ENCODE measurements around the gene TYW5.

Gene TYW5

DNA sequence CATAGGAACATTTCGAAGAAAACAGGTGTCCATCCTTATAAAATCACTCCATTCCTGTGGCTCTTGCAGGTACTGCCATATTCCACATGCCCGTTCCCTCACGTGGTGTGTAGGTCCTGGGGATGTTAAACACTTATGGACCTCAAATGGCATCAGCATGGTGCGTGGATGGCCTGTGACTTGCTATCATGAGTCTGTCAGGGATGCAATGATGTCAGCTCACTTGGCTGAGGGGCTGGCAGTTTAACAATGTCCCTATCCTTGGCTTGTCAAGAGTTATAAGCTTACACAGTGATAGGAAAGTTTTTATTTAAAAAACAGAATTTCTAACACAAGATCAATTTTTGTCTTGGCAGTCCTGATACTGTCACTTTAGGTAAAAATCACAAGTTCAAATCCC lies 28.9 kb upstream of the TYW5 start:
- peaks cover 10% of the 10 kb centered on the region for H3K4me1 Mint-ChIP-seq (ENCODE audit: low read depth)
- H3K27ac Mint-ChIP-seq, result no peak overlapping the region
- H3K9me3 Mint-ChIP-seq, result no peaks in the 10 kb centered on the region
- no peak overlapping the region for H3K4me3 Mint-ChIP-seq
- no peaks in the 10 kb centered on the region for H3K36me3 Mint-ChIP-seq (ENCODE audit: low read depth)
- H3K27me3 Mint-ChIP-seq (ENCODE audit: low read depth), result no peaks in the 10 kb centered on the region

DNA sequence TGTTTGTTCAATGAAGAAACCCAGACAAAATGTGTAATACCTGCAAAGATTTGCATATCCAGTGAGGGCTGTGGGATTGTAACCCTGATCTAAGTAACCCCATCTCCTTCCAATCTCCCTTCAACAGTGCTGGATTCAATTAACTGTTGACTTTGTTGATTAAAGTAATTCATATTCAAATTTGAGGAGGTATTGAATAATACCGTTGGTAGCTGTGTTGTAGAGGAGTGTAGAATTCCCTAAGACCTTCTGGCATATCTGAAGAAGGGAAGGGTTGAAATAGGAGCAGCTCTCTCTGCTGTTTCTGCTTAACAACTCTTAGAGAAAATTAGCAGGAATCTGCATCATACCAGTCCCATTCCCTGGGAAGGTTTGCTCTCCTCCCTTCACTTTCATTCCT lies 28.2 kb upstream of the TYW5 start:
- Mint-ChIP-seq H3K4me3 (no peak overlapping the region), H3K27ac (no peak overlapping the region), H3K9me3 (no peaks in the 10 kb centered on the region), H3K4me1 (ENCODE audit: low read depth) (peaks cover 16% of the 10 kb centered on the region), H3K27me3 (ENCODE audit: low read depth) (no peaks in the 10 kb centered on the region), H3K36me3 (ENCODE audit: low read depth) (no peaks in the 10 kb centered on the region)

DNA sequence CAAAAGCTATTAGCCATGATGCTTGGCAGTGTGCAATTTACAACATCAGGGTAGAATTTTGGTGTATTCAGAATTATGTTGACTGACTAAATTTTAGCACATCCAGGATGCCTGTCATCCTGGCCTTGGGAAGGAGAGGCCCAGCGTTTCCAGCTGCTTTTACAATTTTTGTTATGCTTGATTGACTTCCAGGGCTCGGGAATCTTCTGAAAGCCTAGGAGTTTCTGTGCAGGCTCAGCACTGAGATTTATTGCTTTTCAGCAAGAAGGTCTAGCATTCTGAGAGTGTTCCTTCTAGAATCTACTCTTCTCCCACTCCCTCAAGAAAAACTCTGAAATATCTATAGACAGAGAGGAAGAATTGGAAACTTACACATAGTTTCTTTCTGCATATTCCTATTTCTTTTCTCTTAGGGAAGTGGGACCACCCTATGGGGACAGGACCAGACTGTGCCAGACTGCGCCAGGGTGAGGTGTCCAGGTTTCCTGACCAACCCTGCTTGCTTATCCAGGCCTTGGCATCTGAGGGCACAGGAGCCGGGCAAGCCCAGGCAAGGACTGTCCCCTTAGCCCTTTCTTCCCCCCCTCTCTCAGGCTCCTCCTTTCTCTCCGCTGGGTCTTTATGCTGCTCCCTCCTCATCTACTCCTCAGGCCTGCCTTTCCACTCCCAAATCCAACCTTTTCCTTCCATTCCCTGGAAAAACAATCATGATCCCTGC lies 27.0 kb upstream of the TYW5 start:
- no peak overlapping the region for H3K4me3 Mint-ChIP-seq
- no peaks in the 10 kb centered on the region for H3K9me3 Mint-ChIP-seq
- no peaks in the 10 kb centered on the region for H3K27me3 Mint-ChIP-seq (ENCODE audit: low read depth)
- H3K4me1 Mint-ChIP-seq (ENCODE audit: low read depth), result peaks cover 25% of the 10 kb centered on the region
- no peaks in the 10 kb centered on the region for H3K36me3 Mint-ChIP-seq (ENCODE audit: low read depth)
- no peak overlapping the region for H3K27ac Mint-ChIP-seq

GRCh38 chr2:199979832-199980628 lies 24.7 kb upstream of the TYW5 start:
- no peak overlapping the region for H3K27ac Mint-ChIP-seq
- peaks cover 5% of the 10 kb centered on the region for H3K9me3 Mint-ChIP-seq
- H3K27me3 Mint-ChIP-seq (ENCODE audit: low read depth), result no peaks in the 10 kb centered on the region
- H3K4me1 Mint-ChIP-seq (ENCODE audit: low read depth), result peaks cover 22% of the 10 kb centered on the region
- H3K4me3 Mint-ChIP-seq, result peak overlapping the region; percentile 19
- H3K36me3 Mint-ChIP-seq (ENCODE audit: low read depth), result peaks cover 6% of the 10 kb centered on the region

GRCh38 chr2:199979398-199979797 lies 24.1 kb upstream of the TYW5 start:
- peaks cover 23% of the 10 kb centered on the region for H3K4me1 Mint-ChIP-seq (ENCODE audit: low read depth)
- peaks cover 6% of the 10 kb centered on the region for H3K36me3 Mint-ChIP-seq (ENCODE audit: low read depth)
- peaks cover 5% of the 10 kb centered on the region for H3K9me3 Mint-ChIP-seq
- H3K27me3 Mint-ChIP-seq (ENCODE audit: low read depth), result no peaks in the 10 kb centered on the region
- H3K4me3 Mint-ChIP-seq, result no peak overlapping the region
- no peak overlapping the region for H3K27ac Mint-ChIP-seq

- peak overlapping the region; percentile 16 for H3K27ac Mint-ChIP-seq
- peaks cover 5% of the 10 kb centered on the region for H3K9me3 Mint-ChIP-seq
- peak overlapping the region; percentile 15 for H3K4me3 Mint-ChIP-seq
- H3K4me1 Mint-ChIP-seq (ENCODE audit: low read depth), result peaks cover 25% of the 10 kb centered on the region
- H3K27me3 Mint-ChIP-seq (ENCODE audit: low read depth), result no peaks in the 10 kb centered on the region
- peaks cover 8% of the 10 kb centered on the region for H3K36me3 Mint-ChIP-seq (ENCODE audit: low read depth)
Measured at GRCh38 chr2:199977984-199978415, 22.7 kb upstream of the TYW5 start.

- Mint-ChIP-seq H3K27me3 (ENCODE audit: low read depth) (no peaks in the 10 kb centered on the region), H3K4me3 (no peak overlapping the region), H3K4me1 (ENCODE audit: low read depth) (peaks cover 25% of the 10 kb centered on the region), H3K27ac (no peak overlapping the region), H3K36me3 (ENCODE audit: low read depth) (peaks cover 9% of the 10 kb centered on the region), H3K9me3 (peaks cover 5% of the 10 kb centered on the region)
Measured at GRCh38 chr2:199975273-199975895, 20.1 kb upstream of the TYW5 start.

DNA sequence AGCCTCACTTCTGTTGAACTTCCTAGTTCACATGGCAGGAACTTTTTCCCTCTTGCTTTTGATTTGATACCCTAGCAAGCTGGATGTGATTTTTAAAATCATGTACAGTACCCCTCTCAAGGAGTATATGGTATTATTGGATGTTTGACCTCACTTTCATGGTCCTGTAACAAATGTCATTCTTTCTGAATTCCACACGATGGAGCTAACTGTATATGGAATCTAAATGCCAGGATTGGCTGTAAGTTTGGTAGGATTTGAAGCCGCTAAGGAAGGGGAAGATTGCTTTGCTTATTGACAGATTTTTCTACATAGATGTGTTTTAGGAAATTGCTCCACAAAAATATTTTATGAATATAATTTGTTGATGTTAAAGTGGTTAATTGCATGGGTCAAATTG lies 18.4 kb upstream of the TYW5 start:
- Mint-ChIP-seq H3K9me3 (peaks cover 5% of the 10 kb centered on the region), H3K27me3 (ENCODE audit: low read depth) (no peaks in the 10 kb centered on the region)

GRCh38 chr2:199972088-199972626 lies 16.9 kb upstream of the TYW5 start:
- no peak overlapping the region for H3K27ac Mint-ChIP-seq
- peaks cover 18% of the 10 kb centered on the region for H3K36me3 Mint-ChIP-seq (ENCODE audit: low read depth)
- H3K4me1 Mint-ChIP-seq (ENCODE audit: low read depth), result peaks cover 3% of the 10 kb centered on the region
- H3K4me3 Mint-ChIP-seq, result no peak overlapping the region
- no peaks in the 10 kb centered on the region for H3K27me3 Mint-ChIP-seq (ENCODE audit: low read depth)
- peaks cover 5% of the 10 kb centered on the region for H3K9me3 Mint-ChIP-seq

More for the DNA sequence above, 18.4 kb upstream of the TYW5 start:
- Mint-ChIP-seq H3K27ac (no peak overlapping the region), H3K36me3 (ENCODE audit: low read depth) (peaks cover 9% of the 10 kb centered on the region), H3K4me1 (ENCODE audit: low read depth) (peaks cover 14% of the 10 kb centered on the region), H3K4me3 (no peak overlapping the region)

DNA sequence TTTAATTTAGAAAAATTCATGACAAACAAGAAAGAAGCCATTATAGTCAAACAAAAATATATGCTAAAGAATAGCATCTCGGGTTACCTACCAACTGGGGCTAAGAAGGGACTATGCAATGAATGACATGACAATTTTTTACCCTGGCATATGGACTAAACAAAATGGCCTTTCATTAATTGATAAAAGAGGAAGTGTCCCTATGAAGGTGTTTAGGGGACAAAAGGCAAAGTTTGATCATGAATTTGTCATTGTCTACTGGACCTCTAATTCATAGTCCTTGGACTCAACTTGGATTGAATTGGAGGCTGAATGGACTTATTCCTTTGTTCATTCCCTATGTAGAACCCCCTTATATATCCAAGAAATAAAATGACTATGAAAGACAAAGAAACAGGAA lies 12.8 kb upstream of the TYW5 start:
- Mint-ChIP-seq H3K27ac (no peak overlapping the region), H3K36me3 (ENCODE audit: low read depth) (peaks cover 24% of the 10 kb centered on the region)

DNA sequence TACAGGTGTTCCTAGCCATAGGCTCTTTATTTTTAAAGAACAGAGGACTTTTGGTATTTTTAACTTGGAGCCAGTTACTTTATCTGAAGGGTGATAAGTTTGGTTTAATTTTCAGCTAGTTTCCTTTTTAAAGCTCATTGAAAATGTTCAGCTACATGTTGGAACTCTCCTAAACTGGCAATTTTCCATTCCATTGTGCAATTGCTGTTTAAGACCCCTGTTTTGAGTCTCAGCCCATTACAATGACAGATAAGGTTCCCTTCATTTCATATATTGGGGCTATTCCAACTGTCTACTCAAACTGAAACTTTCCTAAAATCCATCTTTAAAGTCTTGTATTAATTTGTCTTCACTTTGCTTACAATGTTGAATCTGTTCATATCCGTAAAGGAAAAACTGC lies 11.7 kb upstream of the TYW5 start:
- Mint-ChIP-seq H3K27me3 (ENCODE audit: low read depth) (no peaks in the 10 kb centered on the region), H3K4me1 (ENCODE audit: low read depth) (peaks cover 6% of the 10 kb centered on the region), H3K36me3 (ENCODE audit: low read depth) (peaks cover 29% of the 10 kb centered on the region), H3K27ac (no peak overlapping the region), H3K4me3 (no peak overlapping the region), H3K9me3 (no peaks in the 10 kb centered on the region)

More for the DNA sequence above, 12.8 kb upstream of the TYW5 start:
- no peaks in the 10 kb centered on the region for H3K27me3 Mint-ChIP-seq (ENCODE audit: low read depth)
- H3K4me3 Mint-ChIP-seq, result no peak overlapping the region
- H3K9me3 Mint-ChIP-seq, result no peaks in the 10 kb centered on the region
- no peaks in the 10 kb centered on the region for H3K4me1 Mint-ChIP-seq (ENCODE audit: low read depth)

GRCh38 chr2:199966405-199966804 lies 11.1 kb upstream of the TYW5 start:
- Mint-ChIP-seq H3K36me3 (ENCODE audit: low read depth) (peaks cover 31% of the 10 kb centered on the region), H3K27ac (no peak overlapping the region), H3K9me3 (no peaks in the 10 kb centered on the region), H3K4me3 (no peak overlapping the region), H3K4me1 (ENCODE audit: low read depth) (peaks cover 10% of the 10 kb centered on the region), H3K27me3 (ENCODE audit: low read depth) (no peaks in the 10 kb centered on the region)

GRCh38 chr2:199962203-199962602 lies 6.9 kb upstream of the TYW5 start:
- H3K27me3 Mint-ChIP-seq (ENCODE audit: low read depth), result no peaks in the 10 kb centered on the region
- H3K27ac Mint-ChIP-seq, result peak overlapping the region; percentile 29

DNA sequence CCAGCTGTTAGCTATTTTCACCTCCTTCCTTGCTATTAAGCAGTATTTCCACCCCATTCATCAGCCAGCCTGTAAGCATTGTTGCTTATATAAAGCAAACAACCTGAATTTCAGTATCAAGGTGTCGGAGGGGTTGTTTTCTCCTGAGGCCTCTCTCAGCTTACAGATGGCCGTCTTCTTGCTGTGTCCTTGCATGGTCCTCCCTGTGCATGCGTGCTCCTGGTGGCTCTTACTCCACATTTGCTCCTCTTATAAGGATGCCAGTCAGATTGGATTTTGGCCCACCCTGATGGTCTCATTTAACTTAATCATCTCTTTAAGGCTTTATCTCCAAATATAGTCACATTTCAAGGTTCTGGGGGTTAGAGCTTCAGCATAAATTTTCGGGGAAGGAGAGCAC lies 2.7 kb upstream of the TYW5 start:
- no peaks in the 10 kb centered on the region for H3K9me3 Mint-ChIP-seq
- H3K4me3 Mint-ChIP-seq, result peak overlapping the region; percentile 17
- peaks cover 31% of the 10 kb centered on the region for H3K36me3 Mint-ChIP-seq (ENCODE audit: low read depth)
- peaks cover 39% of the 10 kb centered on the region for H3K4me1 Mint-ChIP-seq (ENCODE audit: low read depth)
- no peak overlapping the region for H3K27ac Mint-ChIP-seq
- H3K27me3 Mint-ChIP-seq (ENCODE audit: low read depth), result no peaks in the 10 kb centered on the region

More at GRCh38 chr2:199962203-199962602, 6.9 kb upstream of the TYW5 start:
- H3K4me3 Mint-ChIP-seq, result no peak overlapping the region
- peaks cover 38% of the 10 kb centered on the region for H3K36me3 Mint-ChIP-seq (ENCODE audit: low read depth)
- peaks cover 24% of the 10 kb centered on the region for H3K4me1 Mint-ChIP-seq (ENCODE audit: low read depth)
- H3K9me3 Mint-ChIP-seq, result no peaks in the 10 kb centered on the region
